GM18508 (cell line): ENCODE results near the gene ACTG2.

ENCODE experiments used
- ATAC-seq: cut with Tn5 transposase; IDR thresholded peaks from one replicate; pipeline ENCODE4 v1.9.1; 2021; ENCODE audit warnings: moderate number of reproducible peaks; ENCODE audit not compliant: insufficient read depth, unreplicated experiment

ACTG2 gene

DNA sequence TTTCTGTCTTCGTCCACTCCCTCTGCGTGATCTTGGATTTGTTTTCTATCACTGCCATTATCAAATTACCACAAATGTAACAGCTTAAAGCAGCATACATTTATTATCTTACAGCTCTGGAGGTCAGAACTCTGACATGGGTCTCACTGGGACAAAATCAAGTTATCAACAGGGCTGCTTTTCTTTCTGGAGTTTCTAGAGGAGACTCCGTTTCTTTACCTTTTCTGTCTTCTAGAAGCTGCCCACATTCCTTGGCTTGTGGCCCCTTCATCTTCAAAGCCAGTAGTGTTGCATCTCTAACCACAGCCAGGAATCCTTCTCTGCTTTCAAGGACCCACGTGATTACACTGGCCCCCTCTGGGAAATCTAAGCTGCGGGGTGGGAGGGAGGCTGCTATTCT is 70.0 kb downstream of the ACTG2 start:
- no peak for ATAC-seq

GRCh38 chr2:73963385-73964120 is 70.7 kb downstream of the ACTG2 start:
- no peak for ATAC-seq

DNA sequence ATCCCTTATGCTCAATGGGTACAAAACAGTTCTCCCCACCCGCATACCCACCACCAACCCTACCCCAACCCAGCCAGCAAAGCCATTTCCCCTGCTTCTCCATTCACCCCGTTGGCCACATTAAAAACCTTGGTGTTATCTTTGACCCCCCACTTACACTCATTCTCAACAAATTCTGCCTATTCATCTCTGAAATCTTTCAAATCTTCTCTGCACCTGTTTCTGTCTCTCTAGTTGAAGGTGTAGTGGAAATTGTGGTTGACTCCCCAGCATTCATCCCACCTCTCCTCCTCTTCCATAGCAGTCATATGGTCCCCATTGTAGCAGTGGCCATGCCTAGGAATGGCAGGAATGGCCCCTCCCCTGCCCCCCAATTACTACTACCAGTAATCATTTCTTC is 71.4 kb downstream of the ACTG2 start:
- no peak for ATAC-seq

- no peak for ATAC-seq
Observed at GRCh38 chr2:73965053-73965452, 72.2 kb downstream of the ACTG2 start.

DNA sequence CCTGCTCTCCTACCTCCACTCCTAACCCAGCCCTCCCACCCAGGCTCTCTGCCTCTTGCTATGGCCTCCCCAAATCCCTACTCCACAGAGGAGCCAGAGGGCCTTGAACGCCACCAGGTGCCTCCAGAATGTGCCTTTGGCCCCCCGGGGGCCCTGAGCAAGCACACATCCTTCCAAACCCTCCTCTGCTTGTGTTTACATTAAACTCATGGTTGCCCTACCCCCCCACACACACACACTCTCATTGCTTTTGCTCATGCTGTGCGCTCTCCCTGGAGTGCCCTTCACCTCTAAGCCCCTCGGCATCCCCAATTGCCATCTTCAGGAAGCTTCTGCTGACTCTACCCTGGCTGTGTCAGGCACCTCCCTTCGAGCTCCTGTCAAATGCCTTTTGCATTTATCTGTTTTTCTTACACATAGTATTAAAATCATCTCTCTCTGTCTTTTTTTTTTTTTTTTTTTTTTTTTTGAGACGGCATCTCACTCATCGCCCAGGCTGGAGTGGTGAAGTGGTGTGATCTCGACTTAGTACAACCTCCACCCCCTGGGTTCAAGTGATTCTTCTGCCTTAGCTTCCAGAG is 75.6 kb downstream of the ACTG2 start:
- no peak for ATAC-seq

DNA sequence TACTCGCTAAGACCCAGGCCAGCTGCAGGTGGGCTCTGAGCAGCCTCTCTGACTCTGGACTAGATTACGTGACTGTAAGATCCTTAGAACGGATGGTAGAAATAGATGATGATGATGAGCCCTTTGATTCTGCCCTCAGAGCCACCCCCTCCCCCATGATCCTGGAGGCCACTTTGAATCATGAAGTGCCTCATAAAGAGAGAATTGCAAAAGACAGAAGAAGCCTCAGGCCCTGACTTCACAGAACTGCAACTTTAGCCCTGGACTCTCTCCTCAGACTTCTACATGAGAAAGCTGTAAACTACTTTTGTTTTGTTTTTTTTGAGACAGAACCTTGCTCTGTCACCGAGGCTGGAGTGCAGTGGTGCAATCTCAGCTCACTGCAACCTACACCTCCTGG is 76.5 kb downstream of the ACTG2 start:
- no peak for ATAC-seq
